SK-N-MC (cell line): ENCODE results near the gene KRT34.

Experiments
- EZH2 ChIP-seq: fragments of 200-600 bp; sonication (generic); IDR thresholded peaks from one replicate; pipeline ENCODE4 v1.6.1; 2017; ENCODE audit warnings: antibody characterized with exemption
- POLR2AphosphoS5 ChIP-seq: IDR thresholded peaks from 2 replicates; pipeline ENCODE4 v1.6.1; 2012; ENCODE audit warnings: mild to moderate bottlenecking, low read depth, low read length, borderline replicate concordance

GRCh38 chr17:41369713-41370112, 12.4 kb downstream of the KRT34 start, which contains the start of gene KRT33B:
- TF ChIP-seq EZH2 (no peak), POLR2AphosphoS5 (no peak)
